K562 (cell line): ENCODE data around the gene GADD45B. TPM values are rescaled to one million over a fixed set of nuclear protein-coding genes. Genes with fewer than 3 reads are reported as not detected.

Experiments
- COPS2 ChIP-seq: fragments of 450-650 bp; conservative IDR thresholded peaks from 2 replicates; pipeline ENCODE4 v1.6.1; 2016; ENCODE audit warnings: mild to moderate bottlenecking, moderate library complexity
- DLX4 ChIP-seq: fragments of 250-450 bp; sonication (Bioruptor Pico); IDR thresholded peaks from 2 replicates; pipeline ENCODE4 v1.6.1; 2021; ENCODE audit warnings: mild to moderate bottlenecking
- ELK3 ChIP-seq: fragments of 450-650 bp; formaldehyde crosslinking; IDR thresholded peaks from 2 replicates; pipeline ENCODE4 v1.4.0; 2020; ENCODE audit warnings: mild to moderate bottlenecking
- ESRRB ChIP-seq: fragments of 250-450 bp; sonication (Bioruptor Pico); IDR thresholded peaks from 2 replicates; pipeline ENCODE4 v1.5.0; 2020; ENCODE audit warnings: mild to moderate bottlenecking, moderate library complexity, borderline replicate concordance
- FOXO4 ChIP-seq: fragments of 450-650 bp; formaldehyde crosslinking; IDR thresholded peaks from 2 replicates; pipeline ENCODE4 v1.4.0; 2020; ENCODE audit warnings: mild to moderate bottlenecking, moderate library complexity
- HMBOX1 ChIP-seq: sonication (generic); IDR thresholded peaks from 2 replicates; pipeline ENCODE4 v1.6.1; 2016
- MTA3 ChIP-seq: fragments of 450-650 bp; formaldehyde crosslinking; IDR thresholded peaks from 2 replicates; pipeline ENCODE4 v1.6.1; 2017; ENCODE audit warnings: mild to moderate bottlenecking, borderline replicate concordance
- NELFE ChIP-seq: IDR thresholded peaks from 2 replicates; pipeline ENCODE4 v1.6.1; 2011; ENCODE audit warnings: mild to moderate bottlenecking; ENCODE audit not compliant: insufficient read depth, insufficient read length
- POU5F1 ChIP-seq: fragments of 150-350 bp; IDR thresholded peaks from 2 replicates; pipeline ENCODE4 v1.6.1; 2014; ENCODE audit warnings: borderline replicate concordance, low read length, low read depth, mild to moderate bottlenecking; ENCODE audit not compliant: partially characterized antibody
- TAF1 ChIP-seq: IDR thresholded peaks from 2 replicates; pipeline ENCODE4 v1.6.1; 2011; ENCODE audit warnings: mild to moderate bottlenecking, low read length, moderate library complexity; ENCODE audit not compliant: insufficient read depth, control insufficient read depth, severe bottlenecking; ENCODE audit errors: extremely low read depth
- TFAM ChIP-seq: fragments of 250-450 bp; sonication (Bioruptor Pico); conservative IDR thresholded peaks from 2 replicates; pipeline ENCODE4 v1.5.0; 2021; ENCODE audit warnings: mild to moderate bottlenecking, moderate library complexity
- ZBTB33 ChIP-seq: sonication (generic); formaldehyde crosslinking; IDR thresholded peaks from 2 replicates; pipeline ENCODE4 v1.8.1; 2023; ENCODE audit warnings: mild to moderate bottlenecking, missing genetic modification reagents
- ZBTB43 ChIP-seq: sonication (generic); formaldehyde crosslinking; IDR thresholded peaks from 2 replicates; pipeline ENCODE4 v1.8.0; 2023; ENCODE audit warnings: mild to moderate bottlenecking, missing genetic modification reagents
- ZNF639 ChIP-seq, 2 experiments: fragments of 200-800 bp in 1 of 2; sonication (Bioruptor generic) in 1 of 2; sonication (generic) in 1 of 2; formaldehyde crosslinking in 1 of 2; IDR thresholded peaks in 1 of 2; conservative IDR thresholded peaks in 1 of 2; 2 replicates each; pipeline versions ENCODE4 v1.5.0 to v1.6.1; 2016 to 2020; ENCODE audit warnings: missing compliant biosample characterization in 1 of 2, missing genetic modification characterization in 1 of 2, missing genetic modification reagents in 1 of 2
- ZNF668 ChIP-seq: fragments of 250-450 bp; sonication (Bioruptor Pico); IDR thresholded peaks from 2 replicates; pipeline ENCODE4 v1.8.0; 2022; ENCODE audit warnings: mild to moderate bottlenecking, inconsistent platforms
- ZNF76 ChIP-seq: fragments of 250-450 bp; sonication (Bioruptor Pico); IDR thresholded peaks from 2 replicates; pipeline ENCODE4 v1.4.0; 2020; ENCODE audit warnings: mild to moderate bottlenecking, moderate library complexity, borderline replicate concordance
- polyA plus RNA-seq, 8 experiments: library from polyadenylated mRNA; depleted of rRNA in 4 of 8; stranded (reverse) in 5 of 8; unstranded in 3 of 8; fragments of >200 nt; fragmentation: Nextera tagmentation in 2 of 8; fragmentation: Illumina TruSeq in 1 of 8; extraction: Ambion mirVana in 2 of 8; extraction: Trizol in 1 of 8; gene quantifications; 2 replicates each; pipeline versions ENCODE4 v1.2.1 to v1.2.3, GENCODE V29; 2011 to 2014; ENCODE audit warnings: inconsistent platforms in 1 of 8, missing spikeins in 1 of 8
- total RNA-seq, 7 experiments: library from RNA; depleted of rRNA in 6 of 7; stranded (reverse); fragments of >200 nt in 6 of 7; fragmentation: Illumina TruSeq in 2 of 7; extraction: Trizol in 2 of 7; gene quantifications; 2 replicates each; pipeline versions ENCODE4 v1.2.1 to v1.2.3, GENCODE V29; 2011 to 2021; ENCODE audit warnings: low replicate concordance in 1 of 7

GADD45B gene
- total and polyA plus RNA-seq, 9 of the 15 experiments (the other 6 are each of a cell fraction or from before 2014, with no cell fraction given), result 0.06 to 4.1 (median 2.1) TPM

- no peak for TF ChIP-seq ELK3 (CRISPR knock-in tag)
- TF ChIP-seq FOXO4, result no peak
- peak; percentile 99 for TF ChIP-seq MTA3
- TF ChIP-seq ZNF639 (CRISPR knock-in tag; conservative IDR thresholded peaks at IDR 0.05 in 1 of 2, IDR thresholded peaks at IDR 0.05 in 1 of 2), result no peak; a peak in 1 of 4 replicates
- peak; percentile 97 for TF ChIP-seq TAF1
- TF ChIP-seq ZNF76 (CRISPR knock-in tag), result no peak
- TF ChIP-seq NELFE, result no peak
- no peak for TF ChIP-seq ZBTB33
- TF ChIP-seq COPS2, result no peak
- TF ChIP-seq HMBOX1, result no peak
- TF ChIP-seq ZBTB43 (CRISPR knock-in tag), result no peak
- TF ChIP-seq POU5F1, result no peak
- TF ChIP-seq ESRRB (CRISPR knock-in tag), result no peak
- TF ChIP-seq TFAM (CRISPR knock-in tag), result no peak
- TF ChIP-seq ZNF668 (CRISPR knock-in tag), result no peak
- no peak for TF ChIP-seq DLX4 (CRISPR knock-in tag)
Observed at GRCh38 chr19:2475702-2476450, at the start of gene GADD45B (continued).
